ENCODE results near the gene OVAAL.

- TF ChIP-seq CTCF (IDR thresholded peaks at IDR 0.05; ENCODE audit: low read depth, low read length, poor library complexity, severe bottlenecking) (no peak), EZH2phosphoT487 (IDR thresholded peaks at IDR 0.05; ENCODE audit: borderline replicate concordance, low read length) (no peak)
Observed at GRCh38 chr1:180535418-180535999, 23.3 kb upstream of the OVAAL start.

Data from DOHH2 (cell line).